ENCODE results near the gene NSD2.

The NSD2 gene

GRCh38 chr4:1985780-1986577 lies 114.8 kb downstream of the NSD2 start:
- Histone ChIP-seq H4K12ac (ENCODE audit: low read depth, low read length) (no peak overlapping the region), H4K91ac (ENCODE audit: low read depth, low read length) (no peak overlapping the region), H3K79me2 (ENCODE audit: control insufficient read depth, insufficient read depth, low read length, poor library complexity) (no peaks in the 10 kb centered on the region), H3K4ac (ENCODE audit: low read depth, low read length) (no peak overlapping the region), H3K9me3 (ENCODE audit: insufficient read depth, low read depth, low read length) (peaks cover 2% of the 10 kb centered on the region), H4K8ac (ENCODE audit: low read depth, low read length) (no peak overlapping the region), H3K4me3 (ENCODE audit: low read depth, low read length) (no peak overlapping the region), H3K18ac (ENCODE audit: low read length) (no peak overlapping the region), H3K36me3 (ENCODE audit: control insufficient read depth in 1 of 2, insufficient read depth in 2 of 2, low read length in 2 of 2) (peaks cover 83 to 85% of the 10 kb centered on the region in 2 experiments), H3K4me1 (ENCODE audit: control insufficient read depth in 1 of 2, insufficient read depth in 2 of 2, low read length in 2 of 2) (no peaks in the 10 kb centered on the region), H3K79me1 (ENCODE audit: low read length) (no peaks in the 10 kb centered on the region), H2BK5ac (ENCODE audit: low read depth, low read length, poor library complexity) (no peak overlapping the region), H2AFZ (ENCODE audit: insufficient read depth, low read length, poor library complexity) (no peak overlapping the region), H3K14ac (ENCODE audit: low read length) (no peak overlapping the region), H3K23ac (ENCODE audit: low read length) (no peak overlapping the region), H3K27me3 (ENCODE audit: insufficient read depth, low read length) (no peaks in the 10 kb centered on the region), H2BK12ac (ENCODE audit: low read length) (no peak overlapping the region), H2AK5ac (ENCODE audit: low read length) (no peak overlapping the region), H3K9ac (ENCODE audit: low read length) (no peak overlapping the region), H2BK120ac (ENCODE audit: insufficient read depth, low read length, poor library complexity) (no peak overlapping the region), H3K27ac (ENCODE audit: low read depth, low read length) (no peak overlapping the region), H3K4me2 (ENCODE audit: low read length) (no peak overlapping the region)
- WGBS (ENCODE audit: extremely low coverage, insufficient coverage, insufficient read length): no CpG with 5 or more reads among the region's 54 CpGs
- no peak for DNase-seq

GRCh38 chr4:1986578-1987210 lies 115.5 kb downstream of the NSD2 start:
- Histone ChIP-seq H2BK12ac (ENCODE audit: low read length) (no peak overlapping the region), H3K4ac (ENCODE audit: low read depth, low read length) (no peak overlapping the region), H2BK120ac (ENCODE audit: insufficient read depth, low read length, poor library complexity) (no peak overlapping the region), H3K18ac (ENCODE audit: low read length) (no peak overlapping the region), H4K8ac (ENCODE audit: low read depth, low read length) (no peak overlapping the region), H4K91ac (ENCODE audit: low read depth, low read length) (no peak overlapping the region), H3K4me3 (ENCODE audit: low read depth, low read length) (no peak overlapping the region), H3K27ac (ENCODE audit: low read depth, low read length) (no peak overlapping the region), H3K27me3 (ENCODE audit: insufficient read depth, low read length) (no peaks in the 10 kb centered on the region), H2BK5ac (ENCODE audit: low read depth, low read length, poor library complexity) (no peak overlapping the region), H3K9ac (ENCODE audit: low read length) (no peak overlapping the region), H3K79me2 (ENCODE audit: control insufficient read depth, insufficient read depth, low read length, poor library complexity) (no peaks in the 10 kb centered on the region), H3K4me2 (ENCODE audit: low read length) (no peak overlapping the region), H2AFZ (ENCODE audit: insufficient read depth, low read length, poor library complexity) (no peak overlapping the region), H3K36me3 (ENCODE audit: control insufficient read depth in 1 of 2, insufficient read depth in 2 of 2, low read length in 2 of 2) (peaks cover 78 to 81% of the 10 kb centered on the region in 2 experiments), H2AK5ac (ENCODE audit: low read length) (no peak overlapping the region), H4K12ac (ENCODE audit: low read depth, low read length) (no peak overlapping the region), H3K4me1 (ENCODE audit: control insufficient read depth in 1 of 2, insufficient read depth in 2 of 2, low read length in 2 of 2) (no peaks in the 10 kb centered on the region), H3K79me1 (ENCODE audit: low read length) (no peaks in the 10 kb centered on the region), H3K23ac (ENCODE audit: low read length) (no peak overlapping the region), H3K9me3 (ENCODE audit: insufficient read depth, low read depth, low read length) (peaks cover 2% of the 10 kb centered on the region), H3K14ac (ENCODE audit: low read length) (no peak overlapping the region)
- DNase-seq: no peak
- WGBS (ENCODE audit: extremely low coverage, insufficient coverage, insufficient read length): no CpG with 5 or more reads among the region's 22 CpGs

- Histone ChIP-seq H2AK5ac (ENCODE audit: low read length) (no peak overlapping the region), H4K12ac (ENCODE audit: low read depth, low read length) (no peak overlapping the region), H2BK120ac (ENCODE audit: insufficient read depth, low read length, poor library complexity) (no peak overlapping the region), H2BK5ac (ENCODE audit: low read depth, low read length, poor library complexity) (no peak overlapping the region), H3K9ac (ENCODE audit: low read length) (no peak overlapping the region), H4K91ac (ENCODE audit: low read depth, low read length) (no peak overlapping the region), H3K4me3 (ENCODE audit: low read depth, low read length) (no peak overlapping the region), H2BK12ac (ENCODE audit: low read length) (no peak overlapping the region), H3K27me3 (ENCODE audit: insufficient read depth, low read length) (no peaks in the 10 kb centered on the region), H3K4me1 (ENCODE audit: control insufficient read depth in 1 of 2, insufficient read depth in 2 of 2, low read length in 2 of 2) (peaks cover 0 to under 1% of the 10 kb centered on the region in 2 experiments), H3K14ac (ENCODE audit: low read length) (no peak overlapping the region), H3K9me3 (ENCODE audit: insufficient read depth, low read depth, low read length) (peaks cover 2% of the 10 kb centered on the region), H2AFZ (ENCODE audit: insufficient read depth, low read length, poor library complexity) (no peak overlapping the region), H3K27ac (ENCODE audit: low read depth, low read length) (no peak overlapping the region), H3K18ac (ENCODE audit: low read length) (no peak overlapping the region), H4K8ac (ENCODE audit: low read depth, low read length) (no peak overlapping the region), H3K4ac (ENCODE audit: low read depth, low read length) (no peak overlapping the region), H3K79me2 (ENCODE audit: control insufficient read depth, insufficient read depth, low read length, poor library complexity) (no peaks in the 10 kb centered on the region), H3K23ac (ENCODE audit: low read length) (no peak overlapping the region), H3K79me1 (ENCODE audit: low read length) (no peaks in the 10 kb centered on the region), H3K36me3 (ENCODE audit: control insufficient read depth in 1 of 2, insufficient read depth in 2 of 2, low read length in 2 of 2) (peaks cover 75 to 78% of the 10 kb centered on the region in 2 experiments), H3K4me2 (ENCODE audit: low read length) (no peak overlapping the region)
- WGBS (ENCODE audit: extremely low coverage, insufficient coverage, insufficient read length): no CpG with 5 or more reads among the region's 19 CpGs
- no peak for DNase-seq
Observed at GRCh38 chr4:1987296-1987695, 116.1 kb downstream of the NSD2 start.

GRCh38 chr4:1987721-1988326 lies 116.6 kb downstream of the NSD2 start:
- Histone ChIP-seq H3K4ac (ENCODE audit: low read depth, low read length) (no peak overlapping the region), H4K12ac (ENCODE audit: low read depth, low read length) (no peak overlapping the region), H3K9ac (ENCODE audit: low read length) (no peak overlapping the region), H3K4me2 (ENCODE audit: low read length) (no peak overlapping the region), H4K8ac (ENCODE audit: low read depth, low read length) (no peak overlapping the region), H3K27ac (ENCODE audit: low read depth, low read length) (no peak overlapping the region), H3K14ac (ENCODE audit: low read length) (no peak overlapping the region), H3K23ac (ENCODE audit: low read length) (no peak overlapping the region), H2BK5ac (ENCODE audit: low read depth, low read length, poor library complexity) (no peak overlapping the region), H2AK5ac (ENCODE audit: low read length) (no peak overlapping the region), H3K79me2 (ENCODE audit: control insufficient read depth, insufficient read depth, low read length, poor library complexity) (no peaks in the 10 kb centered on the region), H3K27me3 (ENCODE audit: insufficient read depth, low read length) (no peaks in the 10 kb centered on the region), H3K79me1 (ENCODE audit: low read length) (no peaks in the 10 kb centered on the region), H3K9me3 (ENCODE audit: insufficient read depth, low read depth, low read length) (peaks cover 2% of the 10 kb centered on the region), H2BK12ac (ENCODE audit: low read length) (no peak overlapping the region), H4K91ac (ENCODE audit: low read depth, low read length) (no peak overlapping the region), H3K4me3 (ENCODE audit: low read depth, low read length) (no peak overlapping the region), H3K36me3 (ENCODE audit: control insufficient read depth in 1 of 2, insufficient read depth in 2 of 2, low read length in 2 of 2) (peaks cover 70 to 73% of the 10 kb centered on the region in 2 experiments), H3K18ac (ENCODE audit: low read length) (no peak overlapping the region), H2BK120ac (ENCODE audit: insufficient read depth, low read length, poor library complexity) (no peak overlapping the region), H2AFZ (ENCODE audit: insufficient read depth, low read length, poor library complexity) (no peak overlapping the region), H3K4me1 (ENCODE audit: control insufficient read depth in 1 of 2, insufficient read depth in 2 of 2, low read length in 2 of 2) (peaks cover 0 to 2% of the 10 kb centered on the region in 2 experiments)
- DNase-seq: no peak
- no CpG with 5 or more reads among the region's 26 CpGs for WGBS (ENCODE audit: extremely low coverage, insufficient coverage, insufficient read length)
